DND-41 (cell line): ENCODE measurements around the gene CRYGS.

ENCODE experiments used
- ATAC-seq: fragments of 200-7000 bp; cut with Tn5 transposase; 3 replicates; pipeline ENCODE4 v1.9.1; 2021; ENCODE audit warnings: low read depth; ENCODE audit not compliant: insufficient read depth
- DNase-seq: peaks from one replicate; pipeline ENCODE4 v3.0.0-alpha.2; 2020
- H2AFZ ChIP-seq: 2 replicates; pipeline ENCODE4 v1.6.0; 2012; ENCODE audit warnings: low read depth, low read length
- H3K27ac ChIP-seq: 2 replicates; pipeline ENCODE4 v1.5.1; 2012; ENCODE audit warnings: low read length, inconsistent platforms
- H3K27me3 ChIP-seq: fragments of 200-600 bp; sonication (generic); 2 replicates; pipeline ENCODE4 v1.6.0; 2012; ENCODE audit warnings: low read length, mild to moderate bottlenecking, inconsistent platforms; ENCODE audit not compliant: insufficient read depth, poor library complexity
- H3K36me3 ChIP-seq: 2 replicates; pipeline ENCODE4 v1.5.1; 2012; ENCODE audit warnings: low read length, inconsistent platforms; ENCODE audit not compliant: insufficient read depth
- H3K4me1 ChIP-seq: 2 replicates; pipeline ENCODE4 v1.5.1; 2012; ENCODE audit warnings: mild to moderate bottlenecking, low read length; ENCODE audit not compliant: insufficient read depth
- H3K4me2 ChIP-seq: 2 replicates; pipeline ENCODE4 v1.6.0; 2012; ENCODE audit warnings: mild to moderate bottlenecking, moderate library complexity, low read length, inconsistent platforms; ENCODE audit not compliant: insufficient read depth
- H3K4me3 ChIP-seq, 2 experiments: fragments of 200-600 bp in 1 of 2; shearing (Covaris generic) in 1 of 2; 2 replicates each; pipeline ENCODE4 v1.5.1; 2012 to 2016; ENCODE audit warnings: inconsistent platforms in 2 of 2, low read length in 2 of 2, mild to moderate bottlenecking in 2 of 2, low read depth in 1 of 2, moderate library complexity in 1 of 2
- H3K79me2 ChIP-seq: 2 replicates; pipeline ENCODE4 v1.6.0; 2012; ENCODE audit warnings: low read length, inconsistent platforms; ENCODE audit not compliant: insufficient read depth
- H3K9ac ChIP-seq: 2 replicates; pipeline ENCODE4 v1.6.0; 2012; ENCODE audit warnings: low read depth, mild to moderate bottlenecking, inconsistent platforms, low read length, moderate library complexity
- H3K9me3 ChIP-seq: 2 replicates; pipeline ENCODE4 v1.5.1; 2012; ENCODE audit warnings: low read length, moderate library complexity, mild to moderate bottlenecking, inconsistent platforms; ENCODE audit not compliant: insufficient read depth, severe bottlenecking
- H4K20me1 ChIP-seq: 2 replicates; pipeline ENCODE4 v1.6.0; 2012; ENCODE audit warnings: low read length; ENCODE audit not compliant: insufficient read depth
- CTCF ChIP-seq: IDR thresholded peaks from 2 replicates; pipeline ENCODE4 v1.5.1; 2012; ENCODE audit warnings: borderline replicate concordance, low read length, moderate library complexity, mild to moderate bottlenecking; ENCODE audit not compliant: poor library complexity, severe bottlenecking; ENCODE audit errors: extremely low read depth
- EZH2 ChIP-seq: IDR thresholded peaks from 3 replicates; pipeline ENCODE4 v1.6.1; 2012; ENCODE audit warnings: borderline replicate concordance, low read depth, mild to moderate bottlenecking, moderate library complexity, low read length, inconsistent platforms; ENCODE audit not compliant: severe bottlenecking

Gene CRYGS

DNA sequence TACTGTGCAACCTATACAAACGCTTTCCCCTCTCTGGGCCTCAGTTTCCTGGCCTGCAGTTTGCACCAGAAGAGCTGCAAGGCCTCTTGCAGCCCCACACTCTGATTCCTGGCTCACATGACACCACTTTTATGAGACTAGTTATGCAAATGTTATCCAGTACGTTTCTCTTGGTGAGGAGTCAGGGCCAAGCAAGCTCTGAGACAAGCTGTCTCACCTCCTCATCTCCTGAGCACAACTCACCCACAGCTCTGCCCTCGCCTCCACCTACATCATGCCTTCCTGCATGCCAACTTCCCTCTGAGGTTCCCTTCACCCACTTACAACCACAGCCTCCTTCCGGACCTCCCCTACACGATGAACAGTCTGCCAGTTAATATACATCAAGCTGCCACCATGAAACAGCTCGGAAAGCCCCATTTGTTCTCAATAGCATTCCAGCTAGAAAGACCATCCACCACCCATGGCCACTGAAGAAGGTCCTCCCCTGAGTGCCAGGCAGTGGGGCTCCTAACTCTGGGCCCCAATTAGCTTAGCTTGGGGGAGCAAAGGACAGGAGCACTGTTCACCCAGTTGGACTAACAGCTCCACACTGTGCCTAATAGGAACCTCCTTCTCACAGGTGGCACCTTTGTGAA is 25.0 kb downstream of the CRYGS start:
- H3K27ac ChIP-seq, result no peak overlapping the region
- no peak overlapping the region for H3K4me3 ChIP-seq
- peak; percentile 95 for ATAC-seq
- no peak overlapping the region for H2AFZ ChIP-seq
- H3K4me1 ChIP-seq, result peaks cover 9% of the 10 kb centered on the region
- peaks cover 10% of the 10 kb centered on the region for H3K27me3 ChIP-seq
- no peaks in the 10 kb centered on the region for H4K20me1 ChIP-seq
- no peak overlapping the region for H3K9ac ChIP-seq
- TF ChIP-seq EZH2, result no peak
- no peak for TF ChIP-seq CTCF
- no peaks in the 10 kb centered on the region for H3K79me2 ChIP-seq
- no peak overlapping the region for H3K4me2 ChIP-seq
- H3K9me3 ChIP-seq, result no peaks in the 10 kb centered on the region
- DNase-seq, result peak; percentile 52
- H3K36me3 ChIP-seq, result no peaks in the 10 kb centered on the region

GRCh38 chr3:186517218-186517617 is 27.0 kb downstream of the CRYGS start:
- H3K79me2 ChIP-seq, result no peaks in the 10 kb centered on the region
- no peaks in the 10 kb centered on the region for H3K36me3 ChIP-seq
- ATAC-seq, result no peak
- no peak overlapping the region for H3K27ac ChIP-seq
- no peak overlapping the region for H2AFZ ChIP-seq
- H3K4me2 ChIP-seq, result no peak overlapping the region
- no peak for DNase-seq
- H3K4me1 ChIP-seq, result peaks cover 9% of the 10 kb centered on the region
- TF ChIP-seq CTCF, result no peak
- no peak for TF ChIP-seq EZH2
- peaks cover 10% of the 10 kb centered on the region for H3K27me3 ChIP-seq
- no peak overlapping the region for H3K4me3 ChIP-seq
- no peaks in the 10 kb centered on the region for H4K20me1 ChIP-seq
- no peak overlapping the region for H3K9ac ChIP-seq
- H3K9me3 ChIP-seq, result no peaks in the 10 kb centered on the region

DNA sequence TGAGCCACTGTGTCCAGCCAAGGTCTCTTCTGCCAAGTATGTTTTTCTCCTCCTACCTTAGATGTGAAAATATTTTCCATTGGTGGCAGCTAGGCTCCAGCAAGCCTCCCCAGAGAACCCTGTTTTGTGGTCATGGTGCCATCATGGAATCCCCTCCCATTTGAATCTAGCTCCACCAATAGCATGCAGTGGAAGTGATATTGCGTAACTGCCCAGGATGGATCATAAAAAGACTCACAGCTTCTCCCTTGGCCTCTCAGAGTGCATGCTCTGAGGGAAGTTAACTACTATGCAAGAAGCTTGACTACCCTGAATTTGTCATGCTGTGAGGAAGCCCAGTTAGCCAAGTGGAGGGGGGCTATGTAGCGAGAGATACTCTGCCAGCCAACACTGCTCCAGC is 27.5 kb downstream of the CRYGS start:
- Histone ChIP-seq H3K27ac (no peak overlapping the region), H3K9ac (no peak overlapping the region), H3K4me3 (no peak overlapping the region), H3K36me3 (no peaks in the 10 kb centered on the region), H2AFZ (no peak overlapping the region), H3K79me2 (no peaks in the 10 kb centered on the region), H3K4me1 (peaks cover 9% of the 10 kb centered on the region), H3K4me2 (no peak overlapping the region), H3K9me3 (no peaks in the 10 kb centered on the region), H4K20me1 (no peaks in the 10 kb centered on the region), H3K27me3 (peaks cover 10% of the 10 kb centered on the region)
- ATAC-seq (no peak), DNase-seq (no peak)
- TF ChIP-seq EZH2, result no peak

- Histone ChIP-seq H2AFZ (no peak overlapping the region), H3K79me2 (no peaks in the 10 kb centered on the region), H3K36me3 (no peaks in the 10 kb centered on the region), H3K4me3 (no peak overlapping the region), H3K4me1 (peaks cover 9% of the 10 kb centered on the region), H3K9me3 (no peaks in the 10 kb centered on the region), H3K27me3 (peaks cover 10% of the 10 kb centered on the region), H3K27ac (no peak overlapping the region), H3K9ac (no peak overlapping the region), H3K4me2 (no peak overlapping the region), H4K20me1 (no peaks in the 10 kb centered on the region)
- peak; percentile 11 for DNase-seq
- TF ChIP-seq EZH2 (no peak), CTCF (no peak)
- no peak; the same call in 2 of the 3 replicates for ATAC-seq
Measured at GRCh38 chr3:186515125-186515524, 29.1 kb downstream of the CRYGS start.
